T-helper 2 cell treated with Interferon-gamma antibody and Interleukin-4, amounts not matched to agents 5 μg/mL and 100 μg/mL, for 36 hours (primary cell): ENCODE measurements around the gene KRT1.

Experiments
- DNase-seq: peaks from one replicate; pipeline ENCODE4 v3.0.0; 2021; ENCODE audit warnings: low spot score
- H3K27ac Mint-ChIP-seq: one replicate; pipeline ENCODE4 v1.8.0; 2021; ENCODE audit warnings: mild to moderate bottlenecking, mixed read lengths
- H3K27me3 Mint-ChIP-seq: one replicate; pipeline ENCODE4 v1.8.0; 2021; ENCODE audit warnings: low read depth, mixed read lengths
- H3K36me3 Mint-ChIP-seq: one replicate; pipeline ENCODE4 v1.8.0; 2021; ENCODE audit warnings: low read depth, mixed read lengths
- H3K4me1 Mint-ChIP-seq: one replicate; pipeline ENCODE4 v1.8.0; 2021; ENCODE audit warnings: low read depth, mixed read lengths
- H3K4me3 Mint-ChIP-seq: one replicate; pipeline ENCODE4 v1.8.0; 2022; ENCODE audit warnings: mild to moderate bottlenecking, moderate library complexity, mixed read lengths
- H3K9me3 Mint-ChIP-seq: one replicate; pipeline ENCODE4 v1.8.0; 2021; ENCODE audit warnings: mixed read lengths

KRT1 gene

GRCh38 chr12:52656616-52657015, 23.6 kb downstream of the KRT1 start:
- peaks cover 6% of the 10 kb centered on the region for H3K4me1 Mint-ChIP-seq

GRCh38 chr12:52655720-52656124, 24.5 kb downstream of the KRT1 start:
- no peaks in the 10 kb centered on the region for H3K9me3 Mint-ChIP-seq
- no peak overlapping the region for H3K4me3 Mint-ChIP-seq
- H3K27ac Mint-ChIP-seq = no peak overlapping the region
- no peaks in the 10 kb centered on the region for H3K36me3 Mint-ChIP-seq
- peaks cover 6% of the 10 kb centered on the region for H3K4me1 Mint-ChIP-seq
- no peak for DNase-seq
- peaks cover 40% of the 10 kb centered on the region for H3K27me3 Mint-ChIP-seq

More at GRCh38 chr12:52656616-52657015, 23.6 kb downstream of the KRT1 start:
- Mint-ChIP-seq H3K27ac (no peak overlapping the region), H3K4me3 (no peak overlapping the region), H3K9me3 (no peaks in the 10 kb centered on the region), H3K36me3 (no peaks in the 10 kb centered on the region), H3K27me3 (peaks cover 40% of the 10 kb centered on the region)
- DNase-seq = no peak

GRCh38 chr12:52655251-52655650, 25.0 kb downstream of the KRT1 start:
- Mint-ChIP-seq H3K27ac (no peak overlapping the region), H3K4me1 (peaks cover 6% of the 10 kb centered on the region), H3K9me3 (no peaks in the 10 kb centered on the region), H3K27me3 (peaks cover 40% of the 10 kb centered on the region), H3K36me3 (no peaks in the 10 kb centered on the region), H3K4me3 (no peak overlapping the region)
- DNase-seq = no peak

GRCh38 chr12:52651726-52652261, 28.4 kb downstream of the KRT1 start, which contains the start of gene KRT2:
KRT2 (minus strand) TSS chr12:52652211; CDS start chr12:52652142, 69 bp downstream.
- H3K4me1 Mint-ChIP-seq = peaks cover 19% of the 10 kb centered on the region
- no peak within 1 kb of the TSS for H3K4me3 Mint-ChIP-seq
- H3K27me3 Mint-ChIP-seq = peaks cover 36% of the 10 kb centered on the region
- no peaks in the 10 kb centered on the region for H3K36me3 Mint-ChIP-seq
- DNase-seq = no peak
- H3K27ac Mint-ChIP-seq = no peak within 1 kb of the TSS
- no peaks in the 10 kb centered on the region for H3K9me3 Mint-ChIP-seq

- peaks cover 30% of the 10 kb centered on the region for H3K4me1 Mint-ChIP-seq
- DNase-seq = no peak
Measured at GRCh38 chr12:52650520-52651081, 29.6 kb downstream of the KRT1 start.

GRCh38 chr12:52649066-52649465, 31.1 kb downstream of the KRT1 start:
- H3K27me3 Mint-ChIP-seq = peaks cover 20% of the 10 kb centered on the region
- peaks cover 45% of the 10 kb centered on the region for H3K4me1 Mint-ChIP-seq
- no peak overlapping the region for H3K4me3 Mint-ChIP-seq
- peak overlapping the region; percentile 47 for H3K27ac Mint-ChIP-seq
- peaks cover 3% of the 10 kb centered on the region for H3K36me3 Mint-ChIP-seq
- no peak for DNase-seq
- H3K9me3 Mint-ChIP-seq = peaks cover 3% of the 10 kb centered on the region

More at GRCh38 chr12:52650520-52651081, 29.6 kb downstream of the KRT1 start:
- peaks cover 28% of the 10 kb centered on the region for H3K27me3 Mint-ChIP-seq
- no peak overlapping the region for H3K27ac Mint-ChIP-seq
- no peak overlapping the region for H3K4me3 Mint-ChIP-seq
- no peaks in the 10 kb centered on the region for H3K36me3 Mint-ChIP-seq
- H3K9me3 Mint-ChIP-seq = no peaks in the 10 kb centered on the region

- Mint-ChIP-seq H3K27ac (peak overlapping the region; percentile 55), H3K4me1 (peaks cover 46% of the 10 kb centered on the region), H3K9me3 (peaks cover 3% of the 10 kb centered on the region), H3K36me3 (peaks cover 3% of the 10 kb centered on the region), H3K27me3 (peaks cover 12% of the 10 kb centered on the region), H3K4me3 (no peak overlapping the region)
- DNase-seq = no peak
Measured at GRCh38 chr12:52648012-52648550, 32.1 kb downstream of the KRT1 start.

- peaks cover 10% of the 10 kb centered on the region for H3K27me3 Mint-ChIP-seq
- H3K27ac Mint-ChIP-seq = peak overlapping the region; percentile 50
- H3K36me3 Mint-ChIP-seq = peaks cover 3% of the 10 kb centered on the region
- no peak for DNase-seq
- peaks cover 45% of the 10 kb centered on the region for H3K4me1 Mint-ChIP-seq
- H3K9me3 Mint-ChIP-seq = peaks cover 3% of the 10 kb centered on the region
- no peak overlapping the region for H3K4me3 Mint-ChIP-seq
Measured at GRCh38 chr12:52647601-52648000, 32.6 kb downstream of the KRT1 start.

- DNase-seq = no peak
- H3K4me3 Mint-ChIP-seq = peak overlapping the region; percentile 76
- H3K27me3 Mint-ChIP-seq = peaks cover 2% of the 10 kb centered on the region
- H3K4me1 Mint-ChIP-seq = peaks cover 49% of the 10 kb centered on the region
- H3K27ac Mint-ChIP-seq = peak overlapping the region; percentile 98
- H3K9me3 Mint-ChIP-seq = peaks cover 3% of the 10 kb centered on the region
- peaks cover 3% of the 10 kb centered on the region for H3K36me3 Mint-ChIP-seq
Measured at GRCh38 chr12:52646613-52647012, 33.6 kb downstream of the KRT1 start.

GRCh38 chr12:52645982-52646381, 34.2 kb downstream of the KRT1 start:
- Mint-ChIP-seq H3K36me3 (peaks cover 3% of the 10 kb centered on the region), H3K9me3 (peaks cover 3% of the 10 kb centered on the region), H3K4me1 (peaks cover 50% of the 10 kb centered on the region), H3K27ac (peak overlapping the region; percentile 98), H3K4me3 (peak overlapping the region; percentile 76), H3K27me3 (peaks cover 5% of the 10 kb centered on the region)
- DNase-seq = no peak

- Mint-ChIP-seq H3K9me3 (peaks cover 3% of the 10 kb centered on the region), H3K27me3 (peaks cover 9% of the 10 kb centered on the region), H3K4me3 (peak overlapping the region; percentile 76), H3K27ac (peak overlapping the region; percentile 98), H3K36me3 (peaks cover 3% of the 10 kb centered on the region), H3K4me1 (peaks cover 50% of the 10 kb centered on the region)
- peak; percentile 13 for DNase-seq
Measured at GRCh38 chr12:52645120-52645761, 35.0 kb downstream of the KRT1 start.

- peaks cover 47% of the 10 kb centered on the region for H3K4me1 Mint-ChIP-seq
- peaks cover 3% of the 10 kb centered on the region for H3K9me3 Mint-ChIP-seq
- peak overlapping the region; percentile 98 for H3K27ac Mint-ChIP-seq
- peaks cover 15% of the 10 kb centered on the region for H3K27me3 Mint-ChIP-seq
- peaks cover 3% of the 10 kb centered on the region for H3K36me3 Mint-ChIP-seq
- H3K4me3 Mint-ChIP-seq = no peak overlapping the region
- DNase-seq = no peak
Measured at GRCh38 chr12:52644078-52644415, 36.2 kb downstream of the KRT1 start.

- H3K9me3 Mint-ChIP-seq = peaks cover 3% of the 10 kb centered on the region
- peak overlapping the region; percentile 3 for H3K27ac Mint-ChIP-seq
- H3K4me1 Mint-ChIP-seq = peaks cover 45% of the 10 kb centered on the region
- DNase-seq = no peak
- H3K27me3 Mint-ChIP-seq = peaks cover 17% of the 10 kb centered on the region
- peaks cover 3% of the 10 kb centered on the region for H3K36me3 Mint-ChIP-seq
- no peak overlapping the region for H3K4me3 Mint-ChIP-seq
Measured at GRCh38 chr12:52643233-52644077, 36.8 kb downstream of the KRT1 start.
